NCI-H1092 (cell line): Measurements from ENCODE around the gene C20orf173.
"Not testable (repeated sequence)": the region's sequence is repeated elsewhere in the genome, so short reads cannot be mapped to it uniquely, and the experiment has no call there.

Experiments
- DNase-seq: peaks from one replicate; lab custom pipeline; 2025; lab: John Stamatoyannopoulos, UW

The C20orf173 gene

DNA sequence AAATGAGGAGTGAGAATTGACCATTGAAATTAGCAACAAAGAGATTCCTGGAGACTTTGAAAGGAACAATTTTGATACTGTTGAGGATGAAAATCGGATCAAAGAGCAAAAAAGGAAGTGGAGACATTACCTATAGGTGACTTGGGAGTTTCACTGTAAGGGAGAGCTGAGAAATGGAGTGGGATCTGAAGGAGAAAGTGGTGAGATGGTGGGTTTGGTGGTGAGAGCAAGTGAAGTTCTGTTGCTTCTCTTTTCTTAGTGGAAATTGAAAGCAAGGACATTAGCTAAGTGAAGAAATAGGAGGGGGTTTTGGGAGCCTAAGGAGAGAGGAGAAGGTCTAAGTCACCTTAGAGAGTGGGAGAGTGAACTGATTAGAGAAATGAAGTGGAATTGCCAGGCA is 16.7 kb upstream of the C20orf173 start:
- no peak for DNase-seq

- DNase-seq, result not testable (repeated sequence)
These were observed 15.5 kb upstream of the C20orf173 start for GRCh38 chr20:35544941-35545340.

DNA sequence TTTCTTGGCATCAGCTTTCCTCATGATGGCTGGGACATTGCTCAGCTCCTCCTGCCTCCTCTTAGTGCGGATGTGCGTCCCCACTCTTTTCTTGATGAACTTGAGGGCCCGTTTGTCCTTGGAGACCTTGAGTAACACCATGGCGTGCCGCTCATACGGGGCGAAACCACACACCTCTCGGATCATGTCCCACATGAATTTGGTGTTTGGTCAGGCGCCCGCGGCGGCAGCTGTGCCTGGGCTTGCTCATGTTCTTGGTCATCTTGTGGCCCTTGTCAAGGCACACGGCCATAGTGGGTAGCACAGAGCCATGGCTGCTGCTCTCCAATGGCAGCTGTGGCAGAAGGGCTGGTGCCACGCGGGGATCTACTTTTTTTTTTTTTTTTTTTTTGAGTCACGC is 15.0 kb upstream of the C20orf173 start:
- DNase-seq, result no peak

DNA sequence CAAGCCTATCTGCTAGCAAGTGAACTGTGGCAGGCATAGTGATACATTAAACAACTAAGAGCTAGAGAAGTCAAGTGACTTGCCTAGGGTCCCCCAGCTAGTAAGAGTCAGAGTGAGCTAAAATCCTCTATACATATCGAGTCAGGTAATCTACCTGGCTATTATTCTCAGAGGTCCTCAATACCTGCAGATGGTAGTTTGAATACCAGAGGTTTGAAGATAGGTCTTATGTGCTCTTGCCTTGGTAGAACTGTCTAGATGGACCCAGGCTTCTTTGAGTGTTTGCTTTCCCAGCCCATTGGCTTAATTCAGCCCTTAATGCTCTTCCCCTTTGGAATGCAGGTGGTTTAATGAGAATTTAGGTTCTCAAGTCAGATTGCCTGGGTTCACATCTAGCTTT is 13.5 kb upstream of the C20orf173 start:
- DNase-seq, result no peak

DNA sequence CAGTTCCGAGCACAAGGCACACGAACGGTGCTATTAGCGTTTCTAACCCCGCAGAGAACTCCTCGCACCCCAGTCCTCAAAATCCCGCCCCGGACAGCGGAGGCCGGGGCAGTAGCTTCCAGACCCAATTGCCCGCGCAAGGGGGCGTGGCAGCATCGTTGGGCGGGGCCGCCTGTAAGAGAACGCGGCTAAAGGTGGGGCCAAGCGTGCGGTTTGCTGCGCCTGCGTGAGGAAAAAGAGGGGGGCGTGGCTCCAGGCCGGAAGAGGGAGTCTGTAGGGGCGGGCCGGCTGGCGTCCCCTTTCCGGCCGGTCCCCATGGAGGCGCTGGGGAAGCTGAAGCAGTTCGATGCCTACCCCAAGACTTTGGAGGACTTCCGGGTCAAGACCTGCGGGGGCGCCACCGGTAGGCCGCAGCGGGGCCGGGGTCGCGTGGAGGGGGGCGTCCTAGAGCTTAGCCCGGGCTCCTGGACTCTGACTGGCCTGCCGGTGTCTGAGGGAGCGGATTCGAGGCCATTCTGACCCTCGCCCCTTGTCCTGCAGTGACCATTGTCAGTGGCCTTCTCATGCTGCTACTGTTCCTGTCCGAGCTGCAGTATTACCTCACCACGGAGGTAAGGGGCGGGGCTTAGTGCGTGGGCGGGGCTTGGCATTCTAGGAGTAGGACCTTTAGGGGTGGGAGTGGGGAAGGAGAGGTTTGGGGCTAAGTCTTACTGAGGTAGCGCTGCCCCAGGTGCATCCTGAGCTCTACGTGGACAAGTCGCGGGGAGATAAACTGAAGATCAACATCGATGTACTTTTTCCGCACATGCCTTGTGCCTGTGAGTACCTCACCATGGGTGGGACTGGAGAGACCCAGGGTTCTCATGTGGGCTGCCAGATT is 12.6 kb upstream of the C20orf173 start, which contains the start of gene ERGIC3:
ERGIC3 (plus strand) TSS at position 296 of the 880 bp plus-strand sequence; CDS start at position 316, 20 bp downstream.
- peak; percentile 92 for DNase-seq

DNA sequence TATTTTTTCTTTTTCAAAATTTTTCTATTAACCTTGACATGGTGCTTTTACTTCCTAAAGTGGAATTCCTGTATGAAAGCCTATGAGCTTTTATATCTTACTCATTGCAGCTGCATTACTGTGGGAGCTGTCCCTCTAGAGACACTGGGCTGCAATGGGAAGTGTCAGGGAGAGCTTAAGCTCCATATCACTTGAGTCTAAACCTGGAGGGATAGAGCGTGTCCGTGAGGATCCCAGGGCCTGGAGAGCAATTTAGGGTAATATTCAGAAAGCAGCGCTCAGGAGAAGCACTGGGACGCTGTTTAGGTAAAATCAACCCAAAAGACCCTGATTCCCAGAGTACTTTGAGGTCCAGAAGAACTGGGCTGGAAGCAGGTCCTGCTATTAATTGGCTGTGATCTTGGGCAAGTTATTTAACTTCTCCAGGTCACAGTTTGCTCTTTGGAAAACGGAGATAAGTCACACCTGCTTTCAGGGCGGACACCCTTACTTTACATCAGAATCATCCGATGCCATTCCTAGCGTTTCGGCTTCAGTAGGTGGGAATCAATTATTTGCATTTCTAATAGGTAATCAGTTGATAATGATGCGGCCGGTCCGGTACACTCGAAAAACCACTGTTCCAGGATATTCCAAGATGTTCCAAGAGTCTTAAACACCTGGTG is 11.8 kb upstream of the C20orf173 start:
- no peak for DNase-seq

- DNase-seq, result peak; percentile 91
These were observed 10.3 kb upstream of the C20orf173 start for GRCh38 chr20:35539756-35540212.

GRCh38 chr20:35527122-35527769 is 2.2 kb downstream of the C20orf173 start:
- no peak for DNase-seq

DNA sequence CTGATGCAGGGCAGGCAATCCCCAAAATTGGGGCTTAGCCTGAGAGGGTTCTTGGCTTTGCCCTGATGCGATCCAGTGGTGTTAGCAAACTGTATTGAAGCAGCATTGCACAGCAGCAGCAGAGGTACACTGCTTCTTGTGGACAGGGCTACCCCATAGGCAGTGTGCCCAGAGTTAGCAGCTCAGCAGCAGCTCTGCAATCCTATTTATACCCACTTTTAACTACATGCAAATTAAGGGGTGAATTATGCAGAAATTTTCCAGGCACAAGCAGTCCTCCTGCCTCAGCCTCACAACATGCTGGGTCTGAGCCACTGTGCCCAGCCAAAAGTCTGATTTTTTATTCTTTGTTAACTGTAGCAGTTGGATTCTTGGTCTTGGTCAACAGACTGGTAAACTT is 3.8 kb downstream of the C20orf173 start:
- DNase-seq, result no peak

DNA sequence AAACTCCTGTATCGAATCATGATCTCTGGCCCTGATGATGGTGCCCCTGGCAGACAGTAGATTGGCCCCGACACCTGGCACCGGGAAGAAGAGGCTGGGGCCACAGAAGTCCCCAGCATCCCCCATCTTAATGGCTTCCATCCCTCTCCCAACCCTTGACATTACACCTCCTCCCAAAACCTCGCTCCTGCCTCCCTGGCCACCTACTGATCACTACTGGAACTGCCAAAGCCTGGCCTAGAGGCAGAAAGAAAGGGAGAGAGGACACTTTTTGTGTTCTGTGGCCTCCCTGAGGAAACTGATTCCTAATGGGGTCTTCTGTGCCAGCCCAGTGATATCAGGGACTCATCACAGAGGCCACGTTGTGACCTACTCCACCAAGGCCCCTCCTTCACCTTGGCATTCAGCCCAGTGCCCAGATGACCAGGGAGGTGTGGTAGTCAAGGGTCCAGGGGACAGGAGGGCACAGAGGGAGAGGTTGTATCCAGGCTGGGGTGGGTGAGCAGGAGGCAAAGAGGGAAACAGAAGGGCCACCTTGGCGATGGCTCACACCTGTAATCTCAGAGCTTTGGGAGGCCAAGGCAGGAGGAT is 6.1 kb downstream of the C20orf173 start:
- DNase-seq, result no peak

GRCh38 chr20:35518955-35519354 is 10.5 kb downstream of the C20orf173 start:
- DNase-seq, result no peak

DNA sequence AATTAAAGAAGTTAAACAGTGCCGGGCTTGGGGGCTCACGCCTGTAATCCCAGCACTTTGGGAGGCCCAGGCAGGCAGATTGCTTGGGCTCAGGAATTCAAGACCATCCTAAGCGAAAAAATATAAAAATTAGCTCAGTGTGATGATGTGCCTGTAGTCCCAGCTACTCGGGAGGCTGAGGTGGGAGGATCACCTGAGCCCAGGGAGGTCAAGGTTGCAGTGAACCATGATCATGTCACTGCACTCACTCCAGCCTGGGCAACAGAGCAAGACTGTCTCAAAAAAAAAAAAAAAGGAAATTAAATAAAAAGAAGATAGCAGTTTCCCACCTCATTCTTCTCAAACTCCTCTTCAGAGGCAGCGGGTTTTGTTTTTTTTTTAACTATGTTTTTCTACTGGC is 11.7 kb downstream of the C20orf173 start:
- not testable (repeated sequence) for DNase-seq

DNA sequence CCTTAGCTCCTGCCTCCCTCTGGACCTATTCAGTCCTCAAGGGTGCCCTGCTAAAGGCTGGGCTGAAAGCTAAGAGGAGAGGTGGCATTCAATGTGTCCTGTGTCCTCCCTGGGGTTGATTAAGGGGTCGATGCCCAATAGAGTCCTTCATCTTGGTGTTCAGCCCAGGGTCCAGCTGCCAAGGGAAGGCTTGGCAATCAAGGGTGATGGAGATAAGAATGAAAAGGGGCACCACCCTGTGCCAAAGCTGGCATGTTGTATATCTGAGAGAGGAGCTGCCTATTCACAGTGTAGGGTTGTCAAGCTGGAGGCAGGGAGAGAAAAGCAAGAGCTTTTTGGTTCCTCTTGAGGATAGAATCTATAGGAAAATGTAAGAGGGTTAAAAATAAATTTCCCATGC is 12.3 kb downstream of the C20orf173 start:
- DNase-seq, result no peak

DNA sequence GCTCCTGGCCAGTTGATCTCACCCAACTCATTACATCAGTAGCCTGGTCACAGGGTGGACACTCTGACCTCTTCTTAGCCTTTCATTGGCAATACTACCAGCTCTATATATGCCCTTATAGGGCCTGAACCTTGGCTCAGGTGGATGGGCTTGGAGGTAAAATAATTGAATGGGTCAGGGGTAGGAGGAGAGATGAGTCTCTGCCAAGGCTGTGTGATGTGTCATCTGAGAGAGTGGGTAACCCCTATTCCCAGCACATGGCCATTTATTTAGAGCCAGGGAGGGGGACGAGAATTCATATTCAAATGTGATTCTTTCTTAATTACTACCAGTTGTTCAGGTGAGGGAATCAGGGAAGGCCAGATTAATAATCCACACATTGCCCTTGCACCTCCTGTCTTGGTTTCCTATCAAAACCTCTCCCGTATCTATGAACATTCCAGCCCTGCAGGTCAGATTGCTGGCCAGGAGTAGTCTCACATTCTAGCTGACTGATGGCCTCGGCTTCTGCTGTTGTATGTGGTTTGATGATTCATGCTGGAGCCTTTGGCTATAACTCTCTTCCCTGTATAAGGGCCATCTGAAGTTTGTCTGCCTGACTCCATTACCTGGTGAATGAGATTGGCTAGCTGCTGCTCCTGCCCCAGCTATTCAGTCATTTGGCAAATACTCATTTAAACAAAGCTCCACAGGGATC is 13.4 kb downstream of the C20orf173 start:
- no peak for DNase-seq

DNA sequence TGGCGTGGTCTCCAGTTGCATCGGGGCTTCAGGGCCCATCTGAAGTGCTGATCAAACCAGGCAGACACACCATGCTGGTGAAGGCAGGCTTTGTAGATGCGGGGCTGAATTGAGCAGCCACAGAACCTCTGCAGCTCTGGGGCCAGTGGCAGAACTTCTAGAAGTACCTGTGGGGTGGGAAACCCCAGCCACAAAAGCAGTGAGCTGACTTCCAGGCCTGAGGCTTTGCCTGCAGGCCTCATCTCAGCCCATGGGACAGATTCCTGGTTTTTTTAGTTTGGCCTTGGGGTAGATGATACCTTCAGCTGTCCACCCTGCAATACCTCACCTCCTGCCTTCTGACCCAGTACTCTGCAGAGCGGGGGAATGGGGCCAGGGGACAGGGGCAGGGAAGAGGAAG is 14.1 kb downstream of the C20orf173 start:
- no peak for DNase-seq

DNA sequence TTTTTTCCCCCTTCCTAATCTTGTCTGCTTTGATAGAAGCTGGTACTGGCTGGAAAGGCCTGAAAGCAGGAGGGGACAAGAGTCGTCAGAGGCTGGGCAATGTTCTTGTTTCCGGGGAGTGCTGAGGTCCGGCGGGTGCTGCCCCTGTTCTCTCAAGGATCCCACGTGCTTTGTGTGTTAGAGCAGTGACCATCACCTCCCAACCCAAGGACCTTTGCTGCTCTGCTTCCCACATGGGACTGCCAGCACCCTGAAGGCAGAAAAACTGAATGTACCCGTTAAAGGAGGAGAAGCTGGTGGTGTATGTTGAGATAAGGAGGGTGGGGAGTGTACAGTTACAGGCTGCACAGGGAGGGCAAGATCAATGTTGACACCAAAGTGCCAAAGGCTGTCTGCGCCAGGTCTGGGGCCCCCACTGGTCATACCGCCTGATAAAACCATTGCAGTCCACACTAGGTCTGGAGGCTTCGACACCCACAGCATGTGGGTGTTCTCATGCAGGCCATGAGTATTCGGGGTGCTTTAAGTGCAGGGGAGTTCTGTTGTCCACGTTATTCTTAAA is 15.0 kb downstream of the C20orf173 start:
- DNase-seq, result no peak

DNA sequence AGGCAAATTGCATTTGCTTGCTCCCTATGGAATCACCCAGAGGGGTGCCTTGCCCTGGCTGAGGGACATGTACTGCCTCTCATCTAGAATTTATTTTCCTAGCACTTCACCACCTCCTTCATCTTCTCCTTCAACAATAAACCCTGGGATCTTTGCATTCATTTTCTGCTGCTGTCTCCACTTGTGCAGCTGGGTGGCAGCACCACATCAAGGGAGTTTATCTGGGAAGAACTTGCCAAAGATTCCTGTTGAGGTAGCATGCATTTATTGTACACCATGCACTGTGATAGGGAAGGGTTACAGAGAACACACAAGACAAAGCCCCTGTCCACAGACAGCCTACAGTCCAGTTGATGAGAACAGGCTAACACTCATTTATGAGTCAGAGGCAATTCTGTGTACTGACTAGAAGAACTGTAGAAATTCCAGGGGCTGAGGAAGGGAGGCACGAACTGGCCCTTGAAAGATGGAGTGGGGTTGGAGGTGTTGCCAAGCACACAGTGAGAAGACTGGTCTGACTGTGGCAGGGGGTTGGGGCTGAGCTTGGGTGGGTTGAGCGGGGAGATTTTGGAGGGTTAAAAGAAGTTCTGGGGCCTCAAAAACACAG is 17.5 kb downstream of the C20orf173 start:
- DNase-seq, result no peak

DNA sequence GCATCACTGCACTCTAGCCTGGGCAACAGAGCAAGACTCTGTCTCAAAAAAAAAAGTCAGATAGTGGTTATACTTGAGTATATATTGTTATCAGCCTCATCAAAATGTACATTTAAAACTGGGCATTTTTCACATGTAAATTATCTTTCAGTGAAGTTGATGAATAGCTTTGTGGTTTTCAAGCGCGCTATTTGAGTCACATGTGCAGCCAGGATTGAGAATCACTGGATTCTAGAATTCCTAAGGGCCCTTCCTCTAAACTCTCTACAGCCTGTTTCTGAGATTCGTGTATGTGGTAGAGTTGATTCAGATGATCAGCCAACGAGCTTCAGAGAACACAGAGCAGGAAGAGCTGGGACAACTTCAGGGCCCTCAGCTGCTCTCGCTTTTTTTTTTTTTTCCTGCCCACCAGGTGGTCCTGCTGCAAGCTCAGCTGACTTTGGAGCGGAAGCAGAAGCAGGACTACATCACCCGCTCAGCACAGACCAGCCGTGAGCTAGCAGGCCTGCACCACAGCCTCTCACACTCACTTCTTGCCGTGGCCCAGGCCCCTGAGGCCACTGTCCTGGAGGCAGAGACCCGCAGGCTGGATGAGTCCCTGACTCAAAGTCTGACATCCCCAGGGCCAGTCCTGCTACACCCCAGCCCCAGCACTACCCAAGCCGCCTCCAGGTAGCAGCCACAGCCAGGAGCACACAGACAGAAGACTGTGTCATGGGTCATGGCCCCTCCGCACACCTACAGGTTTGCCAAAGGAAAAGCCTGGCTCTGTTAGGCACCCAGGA is 18.3 kb downstream of the C20orf173 start:
- DNase-seq, result no peak

DNA sequence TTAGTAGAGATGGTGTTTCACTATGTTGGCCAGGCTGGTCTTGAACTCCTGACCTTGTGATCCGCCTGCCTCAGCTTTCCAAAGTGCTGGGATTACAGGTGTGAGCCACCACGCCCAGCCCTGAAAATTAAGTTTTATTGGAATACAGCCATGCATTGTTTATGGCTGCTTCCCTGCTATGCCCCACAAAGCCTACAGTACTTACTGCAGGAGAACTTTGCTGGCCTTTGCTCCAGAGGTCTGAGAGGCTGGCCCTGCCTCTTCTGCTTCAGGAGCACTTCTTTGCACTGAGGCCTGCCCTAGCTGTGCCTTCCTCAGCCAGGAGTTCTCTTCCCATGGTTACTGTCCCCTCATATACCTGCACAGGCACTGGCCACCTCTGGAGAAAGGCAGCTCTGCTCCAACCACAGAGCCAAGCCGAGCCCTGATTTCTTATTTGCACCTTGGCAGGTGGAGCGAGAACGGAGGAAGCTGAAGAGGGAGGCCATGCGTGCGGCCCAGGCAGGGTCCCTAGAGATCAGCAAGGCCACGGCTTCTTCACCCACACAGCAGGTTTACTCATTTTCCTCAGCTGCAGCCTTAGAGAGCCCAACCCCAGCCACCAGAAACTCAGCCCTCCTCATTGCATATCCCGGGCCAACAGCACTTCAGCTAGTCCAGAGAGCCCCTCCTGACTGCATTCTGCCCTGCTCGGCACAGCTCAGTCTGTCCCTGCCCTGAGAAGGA is 20.8 kb downstream of the C20orf173 start:
- DNase-seq, result no peak
